Ovary (tissue), 1 donor: ENCODE results near the gene RPN2.

Experiments used
- EP300 ChIP-seq: sonication (generic); formaldehyde crosslinking; IDR thresholded peaks from one replicate; pipeline ENCODE4 v1.6.1; 2017; ENCODE audit warnings: antibody characterized with exemption
- POLR2A ChIP-seq: fragments of 450-650 bp; IDR thresholded peaks from one replicate; pipeline ENCODE4 v1.6.1; 2017; ENCODE audit warnings: antibody characterized with exemption, mild to moderate bottlenecking, moderate library complexity

DNA sequence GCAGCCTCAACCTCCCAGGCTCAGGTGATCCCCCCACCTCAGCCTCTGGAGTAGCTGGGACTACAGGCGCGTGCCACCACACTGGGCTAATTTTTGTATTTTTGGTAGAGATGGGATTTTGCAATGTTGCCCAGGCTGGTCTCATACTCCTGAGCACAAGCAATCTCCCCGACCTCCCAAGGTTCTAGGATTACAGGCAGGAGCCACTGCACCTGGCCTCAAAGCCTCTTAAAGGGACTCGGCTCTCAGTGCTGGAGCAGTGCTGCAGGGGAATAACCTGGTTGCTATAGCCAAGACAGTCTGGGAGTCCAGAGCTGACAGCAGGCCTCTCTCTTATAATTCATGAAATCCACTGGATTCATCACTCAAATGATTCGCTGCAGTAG, 65.4 kb downstream of the RPN2 start:
- no peak for TF ChIP-seq EP300
- TF ChIP-seq POLR2A: no peak
